GM12801 (cell line): ENCODE measurements around the gene TAF8.

Experiments
- CTCF ChIP-seq: IDR thresholded peaks from one replicate; pipeline ENCODE4 v1.5.1; 2011; ENCODE audit warnings: control low read depth; ENCODE audit not compliant: insufficient read length; ENCODE audit errors: extremely low read depth

The TAF8 gene

GRCh38 chr6:42101186-42101657 is 50.9 kb downstream of the TAF8 start:
- TF ChIP-seq CTCF = no peak

- no peak for TF ChIP-seq CTCF
Measured at GRCh38 chr6:42103216-42103615, 52.9 kb downstream of the TAF8 start.

GRCh38 chr6:42103753-42104094 is 53.4 kb downstream of the TAF8 start:
- no peak for TF ChIP-seq CTCF

GRCh38 chr6:42104095-42104803 is 53.9 kb downstream of the TAF8 start:
- TF ChIP-seq CTCF = no peak

- no peak for TF ChIP-seq CTCF
Measured at GRCh38 chr6:42104804-42105125, 54.4 kb downstream of the TAF8 start.

GRCh38 chr6:42105156-42105648 is 54.9 kb downstream of the TAF8 start:
- TF ChIP-seq CTCF = no peak

GRCh38 chr6:42105709-42106108 is 55.4 kb downstream of the TAF8 start:
- no peak for TF ChIP-seq CTCF
